GM10266 (cell line): Measurements from ENCODE around the gene FBXW11.

Source experiments
- DNase-seq: peaks from one replicate; pipeline ENCODE4 v3.0.0; 2012; ENCODE audit errors: extremely low spot score
- CTCF ChIP-seq: IDR thresholded peaks from 2 replicates; pipeline ENCODE4 v1.5.1; 2012; ENCODE audit warnings: mild to moderate bottlenecking, low read depth; ENCODE audit not compliant: control insufficient read depth, insufficient read depth; ENCODE audit errors: missing control alignments

The FBXW11 gene

GRCh38 chr5:171839112-171839511, 167.3 kb downstream of the FBXW11 start:
- no peak for TF ChIP-seq CTCF
- no peak for DNase-seq

- no peak for DNase-seq
- TF ChIP-seq CTCF, result no peak
Measured at GRCh38 chr5:171838066-171838465, 168.4 kb downstream of the FBXW11 start.

GRCh38 chr5:171837522-171837921, 168.9 kb downstream of the FBXW11 start:
- no peak for TF ChIP-seq CTCF

GRCh38 chr5:171835066-171835465, 171.4 kb downstream of the FBXW11 start:
- no peak for DNase-seq

More at GRCh38 chr5:171837522-171837921, 168.9 kb downstream of the FBXW11 start:
- no peak for DNase-seq

GRCh38 chr5:171834461-171834860, 172.0 kb downstream of the FBXW11 start:
- TF ChIP-seq CTCF, result no peak
- no peak for DNase-seq

More at GRCh38 chr5:171835066-171835465, 171.4 kb downstream of the FBXW11 start:
- no peak for TF ChIP-seq CTCF

GRCh38 chr5:171832775-171833174, 173.7 kb downstream of the FBXW11 start:
- DNase-seq, result no peak
- TF ChIP-seq CTCF, result no peak

- TF ChIP-seq CTCF, result no peak
- DNase-seq, result no peak
Measured at GRCh38 chr5:171830686-171831085, 175.8 kb downstream of the FBXW11 start.

GRCh38 chr5:171827162-171827561, 179.3 kb downstream of the FBXW11 start:
- DNase-seq, result no peak
- no peak for TF ChIP-seq CTCF
